H1 (cell line): ENCODE results near the gene RPL28. TPM values are rescaled to one million over a fixed set of nuclear protein-coding genes. Genes with fewer than 3 reads are reported as not detected.

Experiments used
- ASH2L ChIP-seq: fragments of 200-600, 300-600 bp; sonication (generic); IDR thresholded peaks from one replicate; pipeline ENCODE4 v1.7.1; 2017; ENCODE audit warnings: low read length
- KDM1A ChIP-seq: fragments of 200-600, 300-600 bp; sonication (generic); IDR thresholded peaks from 2 replicates; pipeline ENCODE4 v1.7.1; 2016; ENCODE audit warnings: mild to moderate bottlenecking, low read length, borderline replicate concordance
- POLR2AphosphoS5 ChIP-seq: IDR thresholded peaks from 2 replicates; pipeline ENCODE4 v1.6.1; 2011; ENCODE audit warnings: low read depth, low read length
- POU5F1 ChIP-seq: IDR thresholded peaks from 2 replicates; pipeline ENCODE4 v1.6.1; 2011; ENCODE audit warnings: low read depth, mild to moderate bottlenecking, low read length, moderate library complexity
- RNF2 ChIP-seq: fragments of 200-900, 300-1000 bp; sonication (generic); IDR thresholded peaks from 2 replicates; pipeline ENCODE4 v1.7.1; 2016; ENCODE audit warnings: borderline replicate concordance, low read depth, mild to moderate bottlenecking, antibody characterized with exemption, low read length; ENCODE audit not compliant: poor library complexity, severe bottlenecking; ENCODE audit errors: missing control alignments
- ZNF274 ChIP-seq: IDR thresholded peaks from 2 replicates; pipeline ENCODE4 v1.7.0; 2012; ENCODE audit warnings: low read length, borderline replicate concordance; ENCODE audit errors: extremely low read depth
- polyA plus RNA-seq, 7 experiments: library from polyadenylated mRNA; depleted of rRNA in 3 of 7; stranded (reverse) in 5 of 7; unstranded in 2 of 7; fragments of >200 nt in 5 of 7; fragments of 200-250 nt in 2 of 7; gene quantifications; 1 replicate in 5 of 7; 2 replicates in 1 of 7; 4 replicates in 1 of 7; pipeline versions ENCODE4 v1.2.1 to v1.2.3, GENCODE V29; 2011 to 2013; ENCODE audit warnings: missing spikeins in 2 of 7, mixed read lengths in 2 of 7
- total RNA-seq: library from RNA; stranded (reverse); fragmentation: NEBNext Ultra II Directional; extraction: Animal tissue kit (Norgen Biotek cat#: 25700); gene quantifications from 2 replicates; pipeline ENCODE4 v1.2.1, GENCODE V29; 2021
- TF ChIP-seq, protein P1 (sequence below): fragments of 300-600 bp; sonication (generic); IDR thresholded peaks from 2 replicates; pipeline ENCODE4 v1.7.1; 2012; ENCODE audit warnings: low read length, moderate library complexity, mild to moderate bottlenecking, inconsistent platforms; ENCODE audit not compliant: insufficient replicate concordance

The RPL28 gene
- total and polyA plus RNA-seq, 2 of the 8 experiments (the other 6 are each of a cell fraction or from before 2014, with no cell fraction given): 2,123 to 8,402 TPM

DNA sequence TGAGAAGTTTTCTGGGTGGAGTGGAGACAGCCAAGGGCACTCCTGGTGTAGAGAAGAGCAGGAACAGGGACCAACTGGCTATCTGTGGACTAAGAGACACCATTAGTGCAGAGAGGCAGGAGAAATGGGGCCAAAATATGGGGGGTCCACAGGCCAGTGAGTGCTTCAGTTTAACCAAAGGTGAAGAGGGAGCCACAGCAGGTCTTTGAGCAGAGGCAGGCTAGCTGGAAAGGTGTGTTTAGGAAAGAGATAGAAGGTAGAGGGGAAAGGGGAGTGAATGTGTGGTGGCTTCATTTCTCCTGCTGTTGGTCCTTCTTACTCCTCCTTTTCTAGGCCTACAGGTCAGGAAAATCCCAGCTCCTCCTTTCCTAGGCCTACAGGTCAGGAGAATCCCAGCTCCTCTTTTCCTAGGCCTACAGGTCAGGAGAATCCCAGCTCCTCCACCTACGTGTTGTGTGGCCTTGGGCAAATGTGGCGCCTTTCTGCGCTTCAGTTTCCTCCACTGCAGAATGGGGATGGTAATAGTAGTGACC, 3.1 kb upstream of the RPL28 start (continued):
- TF ChIP-seq, protein P1, sequence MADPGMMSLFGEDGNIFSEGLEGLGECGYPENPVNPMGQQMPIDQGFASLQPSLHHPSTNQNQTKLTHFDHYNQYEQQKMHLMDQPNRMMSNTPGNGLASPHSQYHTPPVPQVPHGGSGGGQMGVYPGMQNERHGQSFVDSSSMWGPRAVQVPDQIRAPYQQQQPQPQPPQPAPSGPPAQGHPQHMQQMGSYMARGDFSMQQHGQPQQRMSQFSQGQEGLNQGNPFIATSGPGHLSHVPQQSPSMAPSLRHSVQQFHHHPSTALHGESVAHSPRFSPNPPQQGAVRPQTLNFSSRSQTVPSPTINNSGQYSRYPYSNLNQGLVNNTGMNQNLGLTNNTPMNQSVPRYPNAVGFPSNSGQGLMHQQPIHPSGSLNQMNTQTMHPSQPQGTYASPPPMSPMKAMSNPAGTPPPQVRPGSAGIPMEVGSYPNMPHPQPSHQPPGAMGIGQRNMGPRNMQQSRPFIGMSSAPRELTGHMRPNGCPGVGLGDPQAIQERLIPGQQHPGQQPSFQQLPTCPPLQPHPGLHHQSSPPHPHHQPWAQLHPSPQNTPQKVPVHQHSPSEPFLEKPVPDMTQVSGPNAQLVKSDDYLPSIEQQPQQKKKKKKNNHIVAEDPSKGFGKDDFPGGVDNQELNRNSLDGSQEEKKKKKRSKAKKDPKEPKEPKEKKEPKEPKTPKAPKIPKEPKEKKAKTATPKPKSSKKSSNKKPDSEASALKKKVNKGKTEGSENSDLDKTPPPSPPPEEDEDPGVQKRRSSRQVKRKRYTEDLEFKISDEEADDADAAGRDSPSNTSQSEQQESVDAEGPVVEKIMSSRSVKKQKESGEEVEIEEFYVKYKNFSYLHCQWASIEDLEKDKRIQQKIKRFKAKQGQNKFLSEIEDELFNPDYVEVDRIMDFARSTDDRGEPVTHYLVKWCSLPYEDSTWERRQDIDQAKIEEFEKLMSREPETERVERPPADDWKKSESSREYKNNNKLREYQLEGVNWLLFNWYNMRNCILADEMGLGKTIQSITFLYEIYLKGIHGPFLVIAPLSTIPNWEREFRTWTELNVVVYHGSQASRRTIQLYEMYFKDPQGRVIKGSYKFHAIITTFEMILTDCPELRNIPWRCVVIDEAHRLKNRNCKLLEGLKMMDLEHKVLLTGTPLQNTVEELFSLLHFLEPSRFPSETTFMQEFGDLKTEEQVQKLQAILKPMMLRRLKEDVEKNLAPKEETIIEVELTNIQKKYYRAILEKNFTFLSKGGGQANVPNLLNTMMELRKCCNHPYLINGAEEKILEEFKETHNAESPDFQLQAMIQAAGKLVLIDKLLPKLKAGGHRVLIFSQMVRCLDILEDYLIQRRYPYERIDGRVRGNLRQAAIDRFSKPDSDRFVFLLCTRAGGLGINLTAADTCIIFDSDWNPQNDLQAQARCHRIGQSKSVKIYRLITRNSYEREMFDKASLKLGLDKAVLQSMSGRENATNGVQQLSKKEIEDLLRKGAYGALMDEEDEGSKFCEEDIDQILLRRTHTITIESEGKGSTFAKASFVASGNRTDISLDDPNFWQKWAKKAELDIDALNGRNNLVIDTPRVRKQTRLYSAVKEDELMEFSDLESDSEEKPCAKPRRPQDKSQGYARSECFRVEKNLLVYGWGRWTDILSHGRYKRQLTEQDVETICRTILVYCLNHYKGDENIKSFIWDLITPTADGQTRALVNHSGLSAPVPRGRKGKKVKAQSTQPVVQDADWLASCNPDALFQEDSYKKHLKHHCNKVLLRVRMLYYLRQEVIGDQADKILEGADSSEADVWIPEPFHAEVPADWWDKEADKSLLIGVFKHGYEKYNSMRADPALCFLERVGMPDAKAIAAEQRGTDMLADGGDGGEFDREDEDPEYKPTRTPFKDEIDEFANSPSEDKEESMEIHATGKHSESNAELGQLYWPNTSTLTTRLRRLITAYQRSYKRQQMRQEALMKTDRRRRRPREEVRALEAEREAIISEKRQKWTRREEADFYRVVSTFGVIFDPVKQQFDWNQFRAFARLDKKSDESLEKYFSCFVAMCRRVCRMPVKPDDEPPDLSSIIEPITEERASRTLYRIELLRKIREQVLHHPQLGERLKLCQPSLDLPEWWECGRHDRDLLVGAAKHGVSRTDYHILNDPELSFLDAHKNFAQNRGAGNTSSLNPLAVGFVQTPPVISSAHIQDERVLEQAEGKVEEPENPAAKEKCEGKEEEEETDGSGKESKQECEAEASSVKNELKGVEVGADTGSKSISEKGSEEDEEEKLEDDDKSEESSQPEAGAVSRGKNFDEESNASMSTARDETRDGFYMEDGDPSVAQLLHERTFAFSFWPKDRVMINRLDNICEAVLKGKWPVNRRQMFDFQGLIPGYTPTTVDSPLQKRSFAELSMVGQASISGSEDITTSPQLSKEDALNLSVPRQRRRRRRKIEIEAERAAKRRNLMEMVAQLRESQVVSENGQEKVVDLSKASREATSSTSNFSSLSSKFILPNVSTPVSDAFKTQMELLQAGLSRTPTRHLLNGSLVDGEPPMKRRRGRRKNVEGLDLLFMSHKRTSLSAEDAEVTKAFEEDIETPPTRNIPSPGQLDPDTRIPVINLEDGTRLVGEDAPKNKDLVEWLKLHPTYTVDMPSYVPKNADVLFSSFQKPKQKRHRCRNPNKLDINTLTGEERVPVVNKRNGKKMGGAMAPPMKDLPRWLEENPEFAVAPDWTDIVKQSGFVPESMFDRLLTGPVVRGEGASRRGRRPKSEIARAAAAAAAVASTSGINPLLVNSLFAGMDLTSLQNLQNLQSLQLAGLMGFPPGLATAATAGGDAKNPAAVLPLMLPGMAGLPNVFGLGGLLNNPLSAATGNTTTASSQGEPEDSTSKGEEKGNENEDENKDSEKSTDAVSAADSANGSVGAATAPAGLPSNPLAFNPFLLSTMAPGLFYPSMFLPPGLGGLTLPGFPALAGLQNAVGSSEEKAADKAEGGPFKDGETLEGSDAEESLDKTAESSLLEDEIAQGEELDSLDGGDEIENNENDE: no peak
- TF ChIP-seq KDM1A (no peak), RNF2 (no peak), POLR2AphosphoS5 (no peak), ZNF274 (no peak), POU5F1 (no peak), ASH2L (no peak)
